K562 treated with DMSO at 1 percent for 48 hours (cell line): ENCODE data around the gene XYLB. TPM values are rescaled to one million over a fixed set of nuclear protein-coding genes. Genes with fewer than 3 reads are reported as not detected.

Experiments used
- total RNA-seq: library from RNA; unstranded; fragments of 300-600 nt; gene quantifications from 2 replicates; pipeline ENCODE4 v1.2.3, GENCODE V29; 2022; ENCODE audit warnings: low replicate concordance; ENCODE audit errors: extremely low read depth

The XYLB gene
- total RNA-seq, result not detected in 2 replicates

DNA sequence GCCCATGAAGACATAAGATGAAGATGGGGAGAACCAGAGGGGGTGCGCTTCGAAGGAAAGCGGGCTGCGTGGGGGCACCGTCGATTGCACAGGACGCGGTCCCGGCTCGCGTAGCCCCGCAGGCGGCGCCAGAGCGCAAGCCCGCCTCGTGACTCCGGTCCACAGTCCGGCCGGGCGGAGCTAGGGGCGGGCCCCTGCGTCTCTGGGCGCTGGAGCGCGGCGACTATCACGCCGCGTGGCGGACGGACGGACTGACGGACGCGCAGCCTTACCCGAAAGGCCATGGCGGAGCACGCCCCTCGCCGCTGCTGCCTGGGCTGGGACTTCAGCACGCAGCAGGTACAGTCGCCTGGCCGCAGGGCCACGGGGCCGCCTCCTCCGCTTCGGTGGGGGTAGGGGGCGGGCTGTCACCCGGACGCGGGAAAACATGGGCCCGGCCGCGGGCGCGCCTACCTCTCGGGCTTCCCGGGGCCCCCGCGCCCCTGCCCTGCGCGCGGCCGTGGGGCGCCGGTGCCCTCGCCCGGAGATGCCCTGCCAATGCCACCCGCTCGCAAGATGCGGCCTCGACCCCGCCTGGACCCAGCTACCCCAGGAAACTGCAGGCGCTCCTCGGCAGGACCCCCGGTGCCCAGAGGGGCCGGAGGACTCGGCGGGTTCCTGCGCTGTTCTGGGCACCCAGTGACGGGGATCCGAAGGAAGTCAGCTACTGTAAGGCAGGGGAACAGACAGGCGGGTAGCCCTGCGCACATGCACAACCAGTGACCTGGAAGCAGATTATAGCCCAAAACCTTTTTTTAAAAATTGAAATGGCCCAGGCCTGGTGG, at the start of gene XYLB:
Gene XYLB, plus strand, starts transcription at position 199 of the 824 bp plus-strand sequence. Its CDS starts 84 bp downstream, at position 283.

DNA sequence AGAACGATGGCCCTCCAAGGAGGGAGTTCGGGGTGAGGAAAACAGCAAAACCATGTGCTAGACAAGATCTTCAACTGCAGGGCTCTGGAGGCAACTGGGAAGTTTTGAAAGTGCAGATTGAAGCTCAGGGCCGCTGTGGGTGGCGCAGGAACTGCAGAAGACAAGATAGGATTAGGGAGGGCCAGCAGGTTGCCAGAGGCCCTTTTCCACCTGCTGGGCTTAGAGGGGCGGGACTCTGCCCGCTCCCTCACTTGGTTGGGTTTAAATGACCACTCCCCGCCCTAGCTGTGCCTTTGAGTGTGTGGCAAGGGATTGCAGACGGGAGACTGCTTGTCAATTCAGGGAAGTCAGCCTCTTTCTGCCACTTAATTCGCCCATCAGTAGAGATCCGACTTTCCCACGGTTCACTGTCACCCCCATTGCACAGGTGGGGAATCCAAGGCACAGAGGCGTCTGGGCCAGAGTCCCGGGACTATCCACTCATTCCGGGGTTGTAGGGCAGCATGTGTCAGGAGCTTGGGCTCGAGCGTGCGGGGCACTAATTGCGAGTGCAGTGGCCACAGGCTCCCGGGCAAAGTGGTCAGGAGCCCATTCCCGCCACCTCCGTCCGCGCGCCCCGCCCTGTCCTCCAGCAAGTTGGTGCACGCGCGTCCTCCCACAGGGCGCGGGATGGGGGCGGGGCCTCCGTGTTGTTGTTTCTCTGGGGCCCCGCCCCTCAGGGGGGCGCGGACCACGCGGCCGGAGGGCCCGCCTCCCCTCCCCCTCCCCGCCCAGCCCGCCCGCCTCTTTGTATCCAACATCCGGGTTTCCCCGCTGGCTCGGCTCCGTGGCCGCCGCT, 106.7 kb downstream of the XYLB start, which contains the start of gene ACVR2B:
Gene ACVR2B, plus strand, starts transcription at position 816 of the 838 bp plus-strand sequence. CDS start 433 bp downstream, outside the sequence.

Other genes with a start within 250 kb of the XYLB start
- gene ACAA1, start 209.7 kb upstream of the XYLB start, total RNA-seq, result not detected in 2 replicates
- 365 TPM in 1 of 2 replicates, not detected in the other for gene MYD88, start 208.1 kb upstream of the XYLB start, total RNA-seq
- gene OXSR1, start 181.2 kb upstream of the XYLB start, total RNA-seq, result not detected in 2 replicates
- not detected in 2 replicates for gene SLC22A13, start 81.0 kb upstream of the XYLB start, total RNA-seq
- not detected in 2 replicates for gene SLC22A14, start 64.5 kb upstream of the XYLB start, total RNA-seq
- not detected in 2 replicates for gene ACVR2B, start 107.1 kb downstream of the XYLB start, total RNA-seq
- not detected in 2 replicates for gene EXOG, start 149.6 kb downstream of the XYLB start, total RNA-seq